Nephron (organoid): Measurements from ENCODE around the gene SLC22A23.

ENCODE experiments used
- H3K27ac Mint-ChIP-seq, 3 experiments: 2 replicates each; pipeline ENCODE4 v1.8.0; 2020; ENCODE audit warnings: mixed read lengths in 3 of 3, mild to moderate bottlenecking in 2 of 3, moderate library complexity in 1 of 3
- H3K27me3 Mint-ChIP-seq: 2 replicates; pipeline ENCODE4 v1.8.0; 2021; ENCODE audit warnings: low read depth, mild to moderate bottlenecking, moderate library complexity, mixed read lengths
- H3K36me3 Mint-ChIP-seq: 2 replicates; pipeline ENCODE4 v1.8.0; 2020; ENCODE audit warnings: low read depth, mixed read lengths
- H3K4me1 Mint-ChIP-seq: 2 replicates; pipeline ENCODE4 v1.8.0; 2020; ENCODE audit warnings: mixed read lengths
- H3K4me3 Mint-ChIP-seq, 3 experiments: 2 replicates each; pipeline ENCODE4 v1.8.0; 2020; ENCODE audit warnings: mild to moderate bottlenecking in 3 of 3, mixed read lengths in 3 of 3, moderate library complexity in 2 of 3
- H3K9me3 Mint-ChIP-seq: 2 replicates; pipeline ENCODE4 v1.8.0; 2020; ENCODE audit warnings: mixed read lengths
- TF ChIP-seq, protein P1 (sequence below), 3 experiments: fragments of 200-600 bp; sonication (generic); IDR thresholded peaks; one replicate each; pipeline ENCODE4 v1.5.0; 2021; ENCODE audit warnings: antibody characterized with exemption in 3 of 3; ENCODE audit not compliant: unreplicated experiment in 3 of 3

SLC22A23 gene

DNA sequence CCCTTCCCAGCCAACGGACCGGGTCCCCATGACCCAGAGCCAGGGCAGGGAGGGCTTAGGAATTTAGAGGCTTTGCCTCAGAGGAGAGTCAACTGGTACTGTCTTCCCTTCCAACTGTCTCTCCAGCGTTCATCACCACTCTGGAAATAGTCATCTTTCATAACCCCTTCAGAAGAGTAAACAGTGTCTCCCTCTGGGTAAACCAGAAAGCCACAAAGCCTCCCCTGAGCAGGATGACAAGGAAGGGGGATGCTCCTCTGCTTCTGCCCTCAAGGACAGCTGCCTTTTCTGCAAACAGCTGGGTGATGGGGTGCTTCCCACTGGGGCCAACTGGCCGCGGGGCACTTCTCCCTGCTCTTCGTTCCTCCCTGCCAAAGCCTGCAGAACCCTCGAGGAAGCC is 108.0 kb downstream of the SLC22A23 start:
- Mint-ChIP-seq H3K27ac (peak overlapping the region in 1 of 3 experiments; percentile 55), H3K4me1 (peaks cover 73% of the 10 kb centered on the region), H3K4me3 (no peak overlapping the region), H3K9me3 (no peaks in the 10 kb centered on the region), H3K36me3 (no peaks in the 10 kb centered on the region), H3K27me3 (peaks cover 19% of the 10 kb centered on the region)
- TF ChIP-seq, protein P1, sequence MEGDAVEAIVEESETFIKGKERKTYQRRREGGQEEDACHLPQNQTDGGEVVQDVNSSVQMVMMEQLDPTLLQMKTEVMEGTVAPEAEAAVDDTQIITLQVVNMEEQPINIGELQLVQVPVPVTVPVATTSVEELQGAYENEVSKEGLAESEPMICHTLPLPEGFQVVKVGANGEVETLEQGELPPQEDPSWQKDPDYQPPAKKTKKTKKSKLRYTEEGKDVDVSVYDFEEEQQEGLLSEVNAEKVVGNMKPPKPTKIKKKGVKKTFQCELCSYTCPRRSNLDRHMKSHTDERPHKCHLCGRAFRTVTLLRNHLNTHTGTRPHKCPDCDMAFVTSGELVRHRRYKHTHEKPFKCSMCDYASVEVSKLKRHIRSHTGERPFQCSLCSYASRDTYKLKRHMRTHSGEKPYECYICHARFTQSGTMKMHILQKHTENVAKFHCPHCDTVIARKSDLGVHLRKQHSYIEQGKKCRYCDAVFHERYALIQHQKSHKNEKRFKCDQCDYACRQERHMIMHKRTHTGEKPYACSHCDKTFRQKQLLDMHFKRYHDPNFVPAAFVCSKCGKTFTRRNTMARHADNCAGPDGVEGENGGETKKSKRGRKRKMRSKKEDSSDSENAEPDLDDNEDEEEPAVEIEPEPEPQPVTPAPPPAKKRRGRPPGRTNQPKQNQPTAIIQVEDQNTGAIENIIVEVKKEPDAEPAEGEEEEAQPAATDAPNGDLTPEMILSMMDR (IDR thresholded peaks at IDR 0.05; ENCODE audit: unreplicated experiment in 3 of 3), result no peak

DNA sequence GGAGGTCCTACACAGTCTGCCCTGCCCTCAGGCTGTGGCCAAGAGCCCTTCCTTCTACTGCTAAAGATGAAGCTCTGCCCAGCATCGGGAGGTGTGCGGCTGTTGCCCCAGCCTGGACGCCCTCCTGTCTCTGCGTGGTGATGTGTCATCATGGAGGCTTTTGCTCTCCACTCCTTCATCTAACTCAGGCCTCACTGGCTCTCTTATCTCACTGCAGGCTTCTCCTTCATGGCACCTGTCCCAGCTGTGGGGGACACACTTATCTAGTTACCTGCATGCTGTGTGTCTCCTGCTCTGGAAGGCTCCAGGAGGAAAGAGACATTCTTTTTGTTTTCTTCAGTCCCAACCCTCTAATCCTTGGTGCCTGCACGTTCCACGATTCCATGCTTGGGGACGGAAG is 109.0 kb downstream of the SLC22A23 start:
- TF ChIP-seq, protein P1 (IDR thresholded peaks at IDR 0.05; ENCODE audit: unreplicated experiment in 3 of 3), result no peak
- H3K9me3 Mint-ChIP-seq, result no peaks in the 10 kb centered on the region
- H3K27me3 Mint-ChIP-seq, result peaks cover 21% of the 10 kb centered on the region
- H3K27ac Mint-ChIP-seq, result no peak overlapping the region
- no peaks in the 10 kb centered on the region for H3K36me3 Mint-ChIP-seq
- peaks cover 71% of the 10 kb centered on the region for H3K4me1 Mint-ChIP-seq
- no peak overlapping the region for H3K4me3 Mint-ChIP-seq

DNA sequence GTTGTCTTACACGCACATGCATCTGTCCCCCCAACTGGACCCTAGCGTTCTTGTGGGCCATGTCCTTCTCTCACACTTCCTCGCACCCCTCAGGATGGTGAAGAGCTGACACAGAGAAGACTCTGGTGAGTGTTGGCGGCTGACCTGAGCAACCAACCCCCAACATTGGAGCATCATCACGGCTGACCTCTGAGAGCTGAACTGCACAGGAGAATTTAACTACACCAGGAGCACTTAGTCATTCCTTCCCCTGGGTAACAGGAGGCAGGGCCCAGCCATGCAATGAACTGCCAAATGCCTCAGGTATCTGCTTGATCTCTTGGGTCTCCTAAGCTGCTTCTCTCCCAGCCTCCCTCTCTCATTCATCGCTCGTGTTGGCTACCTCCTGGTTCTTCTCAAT is 109.6 kb downstream of the SLC22A23 start:
- H3K9me3 Mint-ChIP-seq, result no peaks in the 10 kb centered on the region
- TF ChIP-seq, protein P1 (IDR thresholded peaks at IDR 0.05; ENCODE audit: unreplicated experiment in 3 of 3), result no peak
- H3K27ac Mint-ChIP-seq, result peak overlapping the region in 1 of 3 experiments; percentile 4
- H3K4me1 Mint-ChIP-seq, result peaks cover 74% of the 10 kb centered on the region
- H3K36me3 Mint-ChIP-seq, result no peaks in the 10 kb centered on the region
- H3K27me3 Mint-ChIP-seq, result peaks cover 24% of the 10 kb centered on the region
- no peak overlapping the region for H3K4me3 Mint-ChIP-seq

DNA sequence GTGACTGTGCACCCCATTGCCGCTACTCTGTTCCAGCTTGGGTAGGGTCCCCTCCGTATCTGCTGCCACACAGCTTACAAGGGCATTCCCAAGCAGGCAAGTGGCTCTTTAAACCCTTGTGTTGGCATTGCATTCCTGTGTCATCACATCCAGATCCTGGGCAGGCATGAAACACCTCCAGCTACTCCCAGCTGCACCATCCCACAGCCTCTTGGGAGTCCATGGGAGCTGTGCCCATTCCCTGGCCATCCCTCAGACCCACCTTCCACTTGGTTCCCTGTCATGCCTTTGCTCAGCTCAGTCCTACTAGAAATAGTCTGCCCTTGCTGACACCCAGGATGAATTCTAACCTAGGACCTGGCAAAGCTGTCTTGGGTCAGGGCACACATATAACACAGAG is 110.4 kb downstream of the SLC22A23 start:
- peaks cover 27% of the 10 kb centered on the region for H3K27me3 Mint-ChIP-seq
- H3K27ac Mint-ChIP-seq, result no peak overlapping the region
- TF ChIP-seq, protein P1 (IDR thresholded peaks at IDR 0.05; ENCODE audit: unreplicated experiment in 3 of 3), result no peak
- no peaks in the 10 kb centered on the region for H3K36me3 Mint-ChIP-seq
- H3K4me1 Mint-ChIP-seq, result peaks cover 74% of the 10 kb centered on the region
- H3K9me3 Mint-ChIP-seq, result no peaks in the 10 kb centered on the region
- no peak overlapping the region for H3K4me3 Mint-ChIP-seq

DNA sequence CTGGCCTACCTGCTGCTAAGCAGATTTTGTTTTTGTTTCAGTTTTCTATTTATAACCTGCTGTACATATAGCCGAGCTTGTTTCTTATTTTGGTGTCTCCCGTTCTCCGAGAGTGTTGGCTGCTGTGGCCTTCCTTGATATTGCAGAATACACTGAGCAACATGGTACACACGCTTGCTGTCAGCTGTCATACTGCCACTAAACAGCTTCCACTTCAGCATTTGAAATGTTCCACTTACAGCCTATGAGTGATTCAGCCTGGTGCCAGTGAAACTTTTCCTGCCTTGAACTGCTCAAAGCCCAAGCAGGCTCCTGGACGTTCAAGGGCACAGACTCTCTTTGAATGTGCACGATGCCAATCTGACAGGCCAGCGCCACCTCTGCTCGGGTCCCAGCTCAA is 111.0 kb downstream of the SLC22A23 start:
- Mint-ChIP-seq H3K27me3 (peaks cover 27% of the 10 kb centered on the region), H3K9me3 (no peaks in the 10 kb centered on the region), H3K4me3 (no peak overlapping the region), H3K36me3 (no peaks in the 10 kb centered on the region), H3K4me1 (peaks cover 74% of the 10 kb centered on the region), H3K27ac (no peak overlapping the region)
- TF ChIP-seq, protein P1 (IDR thresholded peaks at IDR 0.05; ENCODE audit: unreplicated experiment in 3 of 3), result no peak

DNA sequence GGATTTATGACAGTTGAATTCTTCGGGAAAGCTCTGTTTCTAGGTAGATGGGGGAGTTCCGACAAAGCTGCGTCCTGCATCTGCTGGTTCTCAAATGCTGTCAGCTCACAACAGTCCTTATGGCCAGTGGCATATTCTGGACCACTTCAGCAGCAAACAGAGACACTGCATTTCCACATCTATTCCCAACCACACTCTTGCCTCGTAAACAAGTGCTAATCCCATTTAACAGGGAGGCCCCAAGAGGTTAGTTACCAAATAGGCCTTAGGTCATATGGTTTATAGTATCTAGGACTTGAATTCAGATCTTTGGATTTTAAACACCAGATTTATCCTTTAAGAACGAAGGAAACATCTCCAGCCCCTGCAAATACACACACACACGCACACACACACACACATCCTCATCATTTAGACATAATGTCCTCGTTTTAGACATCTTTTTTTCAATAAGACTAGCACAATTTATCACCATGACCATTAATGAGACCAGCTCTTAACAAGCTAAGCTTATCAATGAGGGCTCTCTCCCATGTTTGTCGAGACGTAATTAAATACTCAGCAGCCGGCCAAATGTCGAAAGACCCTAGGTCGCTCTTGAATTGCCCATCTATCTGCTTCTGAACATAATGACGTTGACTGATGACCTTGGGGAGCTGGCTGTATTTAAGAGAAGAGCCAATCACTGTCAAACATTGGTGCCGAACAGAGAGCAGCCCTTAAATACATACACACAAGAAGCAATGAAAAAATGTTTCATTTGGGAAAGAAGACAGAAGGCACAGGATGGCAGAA is 113.6 kb downstream of the SLC22A23 start:
- H3K9me3 Mint-ChIP-seq, result no peaks in the 10 kb centered on the region
- no peak overlapping the region for H3K4me3 Mint-ChIP-seq
- H3K4me1 Mint-ChIP-seq, result peaks cover 70% of the 10 kb centered on the region
- TF ChIP-seq, protein P1 (IDR thresholded peaks at IDR 0.05; ENCODE audit: unreplicated experiment in 3 of 3), result no peak
- H3K36me3 Mint-ChIP-seq, result no peaks in the 10 kb centered on the region
- H3K27ac Mint-ChIP-seq, result no peak overlapping the region
- peaks cover 34% of the 10 kb centered on the region for H3K27me3 Mint-ChIP-seq
